DMS53 (cell line): ENCODE results near the gene SULT1C2.
"Not testable (repeated sequence)": the region's sequence is repeated elsewhere in the genome, so short reads cannot be mapped to it uniquely, and the experiment has no call there.

Experiments used
- DNase-seq: peaks from one replicate; lab custom pipeline; 2025; lab: John Stamatoyannopoulos, UW

The SULT1C2 gene

DNA sequence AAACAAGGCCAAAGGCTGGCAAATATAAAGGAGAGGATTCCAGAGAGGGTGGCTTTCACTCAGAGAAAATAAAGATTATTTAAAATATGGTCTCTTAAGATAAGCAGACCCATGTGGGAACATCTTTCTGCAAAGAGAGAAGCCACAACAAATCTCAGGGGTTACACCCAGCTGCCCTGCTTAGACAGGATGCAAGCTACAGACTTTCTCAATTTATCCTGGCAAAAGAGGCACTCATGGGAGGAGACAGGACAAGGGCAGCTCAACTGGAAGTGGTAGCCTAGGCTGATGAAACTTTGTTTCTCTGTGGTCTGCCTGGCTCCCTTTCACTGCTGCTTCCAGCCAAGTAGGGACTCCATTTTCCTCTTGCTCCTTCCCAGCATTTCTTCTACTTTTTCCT is 63.2 kb downstream of the SULT1C2 start:
- no peak for DNase-seq

DNA sequence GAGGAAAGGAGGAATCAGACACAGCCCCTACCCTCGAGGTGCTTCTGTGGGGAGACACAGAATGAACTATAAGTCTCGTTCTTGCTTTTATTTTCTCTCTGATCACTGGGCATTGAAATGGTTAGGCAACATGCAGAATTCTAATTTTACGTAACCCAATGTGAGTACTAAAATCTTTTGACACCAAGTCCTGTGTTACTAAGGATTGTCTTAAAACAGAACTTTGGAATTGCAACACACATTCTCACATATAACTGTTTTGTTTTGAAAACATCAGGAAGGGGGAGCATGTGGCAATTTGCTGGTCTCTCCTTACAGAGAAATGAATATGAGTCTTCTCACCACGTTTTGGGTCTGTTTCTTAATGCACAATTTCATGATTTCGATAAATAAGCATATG is 65.4 kb downstream of the SULT1C2 start:
- no peak for DNase-seq

- DNase-seq = no peak
Observed at GRCh38 chr2:108355906-108356734, 67.4 kb downstream of the SULT1C2 start.

DNA sequence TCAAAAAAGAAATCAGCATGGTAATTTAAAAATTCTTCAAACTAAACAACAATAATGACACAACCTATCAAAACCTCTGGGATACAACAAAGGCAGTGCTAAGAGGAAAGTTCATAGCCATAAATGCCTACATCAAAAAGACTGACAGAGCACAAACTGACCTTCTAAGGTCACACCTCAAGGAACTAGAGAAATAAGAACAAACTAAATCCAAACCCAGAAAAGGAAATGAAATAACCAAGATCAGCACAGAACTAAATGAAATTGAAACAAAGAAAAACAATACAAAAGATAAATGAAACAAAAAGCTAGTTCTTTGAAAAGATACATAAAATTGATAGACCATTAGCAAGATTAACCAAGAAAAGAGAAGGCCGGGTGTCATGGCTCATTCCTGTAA is 70.6 kb downstream of the SULT1C2 start:
- DNase-seq = not testable (repeated sequence)
